RCC 7860 (cell line): Measurements from ENCODE around the gene EME1.
A peak's percentile ranks its signal among the peaks of the same experiment; 100 is the strongest.
"Not testable (repeated sequence)": the region's sequence is repeated elsewhere in the genome, so short reads cannot be mapped to it uniquely, and the experiment has no call there.

Experiments used
- DNase-seq: peaks from one replicate; pipeline ENCODE4 v3.0.0-alpha.2; 2015; ENCODE audit warnings: low spot score
- FAIRE-seq: peaks from 2 replicates; lab custom pipeline; 2012; peaks lifted over from hg19 to GRCh38; lab: Jason Lieb, UNC

EME1 gene

DNA sequence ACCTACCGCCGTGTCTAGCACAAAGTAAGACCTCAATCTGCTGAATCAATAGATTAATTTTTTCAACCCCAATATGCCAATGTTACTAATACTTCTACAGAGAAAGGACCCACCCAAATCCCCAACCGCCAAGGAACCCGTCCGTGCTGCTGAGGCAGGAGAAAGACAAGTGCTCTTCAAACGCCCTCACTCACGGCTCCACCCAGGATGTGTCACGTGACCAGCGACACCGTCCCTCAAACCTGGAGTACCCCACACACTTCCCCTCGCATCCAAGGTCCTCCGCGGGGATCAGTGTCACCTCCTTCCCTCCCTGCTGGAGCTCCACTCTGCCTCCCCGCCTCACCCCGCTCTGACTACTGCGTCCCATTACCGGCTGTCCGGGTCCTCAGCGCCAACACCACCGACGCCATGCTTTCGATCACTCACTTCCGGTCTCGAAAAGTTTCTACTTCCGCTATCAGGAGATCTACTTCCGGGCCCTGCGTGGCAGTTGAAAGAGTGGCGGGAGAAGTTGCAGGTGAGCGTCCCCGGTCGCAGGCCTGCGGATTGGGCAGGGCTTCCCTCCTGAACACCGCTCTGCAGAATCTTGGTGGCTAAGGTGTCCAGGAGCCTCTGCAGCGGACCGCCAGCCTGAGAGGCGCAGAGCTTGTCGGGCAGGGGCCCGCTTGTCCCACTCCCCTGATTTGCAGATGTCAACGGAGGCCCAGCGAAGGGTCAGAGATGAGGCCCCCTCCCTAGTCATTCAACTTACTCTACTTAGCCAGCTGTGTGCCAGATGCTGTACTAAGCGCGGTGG lies at the start of gene EME1, which contains the start of gene MRPL27:
EME1 (plus strand) TSS at position 472 of the 799 bp plus-strand sequence. CDS start 1,980 bp downstream, outside the sequence.
MRPL27 (minus strand) TSS at position 427 of the 799 bp plus-strand sequence; CDS start at position 413, 14 bp downstream.
- FAIRE-seq, result no peak

DNA sequence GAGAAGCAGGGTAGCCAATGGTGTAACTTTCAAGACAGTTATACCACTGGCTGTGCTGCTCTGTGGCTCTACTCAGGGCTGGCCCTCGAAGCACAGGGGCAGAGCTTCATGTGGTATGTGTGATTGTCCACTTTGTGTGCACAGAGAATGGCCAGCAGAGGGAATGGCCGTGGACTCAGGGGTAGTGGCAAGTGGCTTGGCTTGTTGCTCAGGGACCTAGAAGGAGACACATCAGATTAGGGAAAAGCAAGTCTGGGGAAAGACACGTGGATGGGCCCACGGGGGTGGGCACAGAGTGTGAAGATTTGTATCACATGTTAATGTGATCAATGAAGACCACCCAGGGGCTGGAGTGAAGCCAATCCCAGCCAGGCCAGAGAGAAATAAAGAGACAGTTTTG lies 47.1 kb upstream of the EME1 start:
- DNase-seq (no peak), FAIRE-seq (no peak)

More for the DNA sequence above, at the start of gene EME1, which contains the start of gene MRPL27:
- DNase-seq, result peak; percentile 83

DNA sequence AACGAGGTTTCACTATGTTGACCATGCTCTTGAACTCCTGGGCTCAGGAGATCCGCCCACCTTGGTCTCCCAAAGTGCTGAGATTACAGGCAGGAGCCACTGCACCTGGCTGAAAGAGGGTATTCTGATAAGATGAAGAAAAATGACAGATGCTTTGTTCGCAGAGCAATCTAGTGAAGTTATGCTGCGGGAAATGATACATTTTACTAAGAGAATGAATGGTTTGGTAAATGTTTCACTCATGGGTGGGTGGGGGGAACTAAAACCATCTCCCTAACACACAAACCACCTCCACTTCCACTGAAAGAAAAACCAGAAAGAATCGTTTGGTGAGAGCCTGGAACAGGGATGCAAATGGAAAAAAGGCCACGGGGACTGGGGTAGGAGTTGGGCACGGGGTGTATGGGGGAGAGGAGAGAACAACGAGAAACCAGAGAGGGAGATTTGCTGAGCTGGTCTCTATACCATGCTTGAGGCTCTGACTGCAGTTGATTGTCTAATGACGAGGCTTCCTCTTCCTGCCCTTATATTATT lies 46.1 kb upstream of the EME1 start:
- DNase-seq, result no peak
- FAIRE-seq, result no peak

DNA sequence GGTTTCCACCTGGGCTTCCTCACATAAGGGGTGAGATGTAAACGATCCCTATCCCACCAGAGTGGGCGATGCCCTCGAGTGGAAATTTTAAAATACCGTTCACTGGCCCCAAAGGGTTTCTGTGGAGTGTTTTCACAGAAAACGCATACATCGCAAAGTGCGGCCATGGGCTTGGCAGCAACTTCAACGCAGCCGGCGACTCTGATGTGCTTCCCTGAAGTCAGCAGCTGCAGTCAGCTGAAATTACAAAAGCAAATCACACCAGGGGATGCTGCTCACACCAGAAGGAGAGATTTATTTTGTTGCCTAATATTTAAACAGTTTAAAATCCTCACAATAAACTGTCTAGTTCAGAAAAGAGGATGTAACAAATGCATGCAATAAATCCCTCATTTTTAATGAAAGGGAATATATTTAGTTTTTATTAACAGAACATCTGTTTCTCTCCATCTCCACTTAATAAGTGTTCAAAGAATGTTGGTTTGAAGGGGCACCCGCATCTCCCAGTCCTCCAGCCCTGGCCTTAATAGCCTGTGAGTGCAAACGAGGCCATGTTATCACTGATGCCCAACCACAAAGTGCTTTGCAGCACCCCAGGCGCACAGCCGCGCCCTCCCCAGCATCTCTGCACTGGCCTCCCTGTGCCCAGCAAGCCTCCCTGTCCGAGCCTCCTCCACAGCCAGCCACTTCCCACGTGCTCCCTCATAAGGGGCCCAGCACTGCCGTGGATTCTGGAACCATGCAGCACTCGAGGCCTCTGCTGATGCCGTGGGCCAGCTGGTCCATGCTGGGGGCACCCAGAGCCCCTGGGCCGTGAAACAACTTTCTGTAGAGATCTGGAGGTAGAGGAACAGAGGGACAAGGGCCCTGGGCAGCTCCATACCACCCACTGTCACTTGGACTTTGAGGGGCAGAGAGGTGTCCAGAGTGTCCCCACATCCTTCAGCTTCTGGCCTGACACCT lies 44.4 kb upstream of the EME1 start:
- no peak for FAIRE-seq
- no peak for DNase-seq

- DNase-seq (no peak), FAIRE-seq (no peak)
Measured at GRCh38 chr17:50329716-50330115, 43.3 kb upstream of the EME1 start.

- DNase-seq (no peak), FAIRE-seq (no peak)
Measured at GRCh38 chr17:50330151-50330775, 42.8 kb upstream of the EME1 start.

- DNase-seq (peak; percentile 77), FAIRE-seq (peak; percentile 67)
Measured at GRCh38 chr17:50331085-50331791, 41.8 kb upstream of the EME1 start.

GRCh38 chr17:50332196-50332595 lies 40.8 kb upstream of the EME1 start:
- no peak for FAIRE-seq
- DNase-seq, result no peak

GRCh38 chr17:50333291-50334057 lies 39.6 kb upstream of the EME1 start:
- FAIRE-seq, result not testable (repeated sequence)

DNA sequence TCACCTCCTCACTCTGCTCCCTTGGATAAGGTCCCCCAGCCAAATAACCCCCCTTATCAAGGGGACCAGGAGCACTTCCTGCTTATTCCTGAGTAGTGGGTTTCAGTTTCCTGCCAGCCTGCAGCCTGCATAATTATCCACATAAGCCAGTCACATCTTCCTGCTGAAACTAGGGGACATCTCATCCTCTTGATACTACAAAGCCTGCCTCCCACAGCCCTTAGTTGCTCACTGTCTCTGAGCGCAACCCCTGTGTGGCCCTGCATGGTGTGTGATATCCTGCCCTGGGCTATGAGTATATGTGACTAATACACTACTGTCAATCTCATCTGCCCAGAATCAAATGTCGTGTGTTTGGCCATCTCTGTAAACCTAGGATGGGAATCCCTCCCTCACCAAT lies 35.1 kb upstream of the EME1 start:
- FAIRE-seq, result no peak
- no peak for DNase-seq

More at GRCh38 chr17:50333291-50334057, 39.6 kb upstream of the EME1 start:
- not testable (repeated sequence) for DNase-seq

GRCh38 chr17:50338645-50339044 lies 34.4 kb upstream of the EME1 start:
- DNase-seq, result no peak
- peak; percentile 2 for FAIRE-seq

- FAIRE-seq, result no peak
- no peak for DNase-seq
Measured at GRCh38 chr17:50339381-50339780, 33.6 kb upstream of the EME1 start.

DNA sequence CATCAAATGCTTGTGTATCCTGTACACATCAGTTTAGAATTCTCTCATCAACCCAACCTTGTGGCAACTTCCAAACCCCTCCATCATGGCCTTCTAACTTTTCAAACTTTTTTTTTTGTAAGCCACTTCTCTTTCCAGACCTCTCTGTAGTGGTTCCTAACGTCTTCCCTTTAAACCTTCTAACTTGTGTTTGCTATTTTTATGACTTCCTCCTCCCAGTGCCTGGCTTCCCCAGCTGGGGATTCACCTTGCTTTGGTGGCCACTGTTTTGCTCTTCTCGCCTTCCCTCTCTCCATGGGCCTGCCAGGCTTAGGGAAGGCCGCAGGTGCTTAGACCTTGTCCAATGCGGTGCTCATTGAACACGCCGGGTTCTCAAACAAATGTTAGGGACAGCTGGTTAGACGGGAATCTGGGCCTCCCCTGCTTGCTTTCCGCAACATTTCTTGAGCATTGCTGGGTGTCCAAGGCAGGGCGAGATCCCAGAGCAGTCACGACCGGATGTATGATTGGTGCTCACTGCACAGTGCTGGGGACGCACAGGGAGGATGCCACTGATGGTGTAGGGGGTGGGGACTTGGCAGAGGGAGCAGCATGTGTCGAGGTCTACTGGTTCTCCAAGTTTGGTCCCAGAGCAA lies 28.2 kb upstream of the EME1 start:
- DNase-seq (no peak), FAIRE-seq (no peak)

- FAIRE-seq (no peak), DNase-seq (peak; percentile 52)
Measured at GRCh38 chr17:50345432-50346312, 27.4 kb upstream of the EME1 start, which contains the start of gene XYLT2. XYLT2 (plus strand) TSS chr17:50346126; CDS start chr17:50346141, 15 bp downstream.

DNA sequence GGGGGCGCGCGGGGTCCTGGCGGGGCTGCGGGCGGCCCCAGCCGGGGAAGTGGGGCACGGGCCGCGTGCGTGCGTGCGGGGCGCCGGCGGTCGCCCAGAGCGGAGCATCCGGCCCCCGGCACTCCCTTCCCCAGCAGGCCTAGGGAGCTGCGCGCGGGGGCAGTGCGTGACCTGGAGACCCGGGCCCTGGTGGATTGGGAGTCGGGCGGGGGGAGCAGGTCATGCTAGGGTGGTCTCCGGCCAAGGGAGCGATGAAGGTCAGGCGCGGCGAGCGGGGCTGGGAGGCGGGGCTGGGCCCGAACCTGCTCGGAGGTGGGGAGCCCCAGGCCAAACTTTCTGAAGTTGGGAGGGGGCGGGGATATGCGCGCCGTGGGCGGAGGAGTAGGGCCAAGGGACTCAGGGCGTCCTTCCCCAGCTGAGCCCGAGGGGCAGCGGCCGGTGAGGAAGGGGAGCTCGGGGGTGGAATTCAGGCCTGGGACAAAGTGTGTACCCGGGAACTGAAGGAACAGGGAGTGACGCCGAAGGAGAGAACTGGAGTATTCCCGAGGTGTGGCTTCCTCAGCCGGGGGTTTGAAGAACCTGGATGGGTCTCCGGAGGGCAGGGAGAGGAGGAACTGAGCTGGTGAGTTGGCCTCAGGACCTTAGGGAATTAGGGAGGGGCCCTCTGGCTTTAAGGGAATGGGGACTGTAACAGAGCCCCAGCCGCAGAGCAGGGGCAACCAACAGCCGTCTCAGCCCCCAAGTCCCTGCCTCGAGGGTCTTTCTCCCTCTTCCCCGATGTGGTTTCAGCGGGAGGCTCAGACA lies 26.5 kb upstream of the EME1 start:
- no peak for FAIRE-seq
- DNase-seq, result no peak

DNA sequence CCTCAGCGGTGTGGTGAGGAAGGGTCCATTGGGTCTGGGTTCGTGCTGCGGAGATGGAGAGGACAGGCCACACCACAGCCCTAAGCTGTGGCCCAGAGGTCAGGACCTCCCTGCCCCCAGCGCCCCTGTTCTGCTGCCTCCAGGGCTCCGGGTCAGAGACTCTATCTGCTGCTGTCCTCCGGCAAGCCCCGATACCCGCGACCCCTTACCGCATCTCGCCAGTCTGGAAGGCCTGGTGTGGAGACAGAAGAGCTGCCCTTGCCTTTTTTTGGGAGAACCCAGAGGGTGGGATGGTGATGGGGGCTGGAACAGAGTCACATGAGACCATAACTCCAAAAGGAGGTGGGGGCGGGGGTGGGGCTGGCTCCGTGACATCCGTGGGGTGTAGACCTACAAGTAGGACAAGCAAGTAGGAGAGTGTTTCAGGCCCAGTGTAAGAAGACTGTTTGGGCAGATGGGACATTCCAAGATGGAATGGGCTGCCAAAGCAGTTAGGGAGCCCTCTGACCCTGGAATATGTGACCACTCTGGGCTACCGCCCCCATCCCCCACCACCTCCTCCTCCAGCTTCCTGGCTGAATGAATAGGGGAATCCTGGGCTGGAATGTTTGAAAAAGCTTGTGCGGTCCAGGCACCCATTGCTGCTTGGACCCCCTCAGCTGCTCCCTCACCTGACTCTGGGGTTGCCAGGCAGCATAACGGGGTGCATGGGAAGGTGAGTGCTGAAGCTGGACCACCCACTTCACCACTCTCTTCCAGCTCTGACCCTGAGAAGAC lies 25.7 kb upstream of the EME1 start:
- FAIRE-seq (no peak), DNase-seq (no peak)
